ENCODE results near the gene RASAL3. TPM values are rescaled to one million over a fixed set of nuclear protein-coding genes. Genes with fewer than 3 reads are reported as not detected.
"Not testable (repeated sequence)": the region's sequence is repeated elsewhere in the genome, so short reads cannot be mapped to it uniquely, and the experiment has no call there.

Gene RASAL3
- total RNA-seq, 1 experiment from 2014 or later = not detected

- no peak for ATAC-seq
- H3K36me3 ChIP-seq (ENCODE audit: low read depth, low read length) = no peaks in the 10 kb centered on the region
- H2AFZ ChIP-seq (ENCODE audit: low read length) = no peak overlapping the region
- ChIA-PET CTCF (no interaction called here), POLR2A (ENCODE audit: unreplicated experiment) (no interaction called here)
- DNase-seq = no peak
- no peak overlapping the region for H3K27ac ChIP-seq (ENCODE audit: low read length)
- no peaks in the 10 kb centered on the region for H3K9me2 ChIP-seq (replicated peaks; ENCODE audit: low read length)
- H3K79me2 ChIP-seq (ENCODE audit: low read length) = no peaks in the 10 kb centered on the region
- H3K4me2 ChIP-seq (ENCODE audit: low read length) = no peak overlapping the region
- no peaks in the 10 kb centered on the region for H4K20me1 ChIP-seq (ENCODE audit: low read length)
- BruUV-seq (replicated peaks) = no TSS peak
- no peak overlapping the region for H3K9ac ChIP-seq (ENCODE audit: low read length)
- no peak overlapping the region for H3K4me3 ChIP-seq (ENCODE audit: low read length)
- H3K27me3 ChIP-seq (ENCODE audit: low read length) = no peaks in the 10 kb centered on the region
- TF ChIP-seq, protein P1, sequence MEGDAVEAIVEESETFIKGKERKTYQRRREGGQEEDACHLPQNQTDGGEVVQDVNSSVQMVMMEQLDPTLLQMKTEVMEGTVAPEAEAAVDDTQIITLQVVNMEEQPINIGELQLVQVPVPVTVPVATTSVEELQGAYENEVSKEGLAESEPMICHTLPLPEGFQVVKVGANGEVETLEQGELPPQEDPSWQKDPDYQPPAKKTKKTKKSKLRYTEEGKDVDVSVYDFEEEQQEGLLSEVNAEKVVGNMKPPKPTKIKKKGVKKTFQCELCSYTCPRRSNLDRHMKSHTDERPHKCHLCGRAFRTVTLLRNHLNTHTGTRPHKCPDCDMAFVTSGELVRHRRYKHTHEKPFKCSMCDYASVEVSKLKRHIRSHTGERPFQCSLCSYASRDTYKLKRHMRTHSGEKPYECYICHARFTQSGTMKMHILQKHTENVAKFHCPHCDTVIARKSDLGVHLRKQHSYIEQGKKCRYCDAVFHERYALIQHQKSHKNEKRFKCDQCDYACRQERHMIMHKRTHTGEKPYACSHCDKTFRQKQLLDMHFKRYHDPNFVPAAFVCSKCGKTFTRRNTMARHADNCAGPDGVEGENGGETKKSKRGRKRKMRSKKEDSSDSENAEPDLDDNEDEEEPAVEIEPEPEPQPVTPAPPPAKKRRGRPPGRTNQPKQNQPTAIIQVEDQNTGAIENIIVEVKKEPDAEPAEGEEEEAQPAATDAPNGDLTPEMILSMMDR (conservative IDR thresholded peaks at IDR 0.05; ENCODE audit: low read depth, low read length) = no peak
- TF ChIP-seq EZH2phosphoT487 (IDR thresholded peaks at IDR 0.05; ENCODE audit: borderline replicate concordance, low read length) (no peak), EZH2 (IDR thresholded peaks at IDR 0.05; ENCODE audit: low read length, unreplicated experiment) (no peak)
- H3K9me3 ChIP-seq (ENCODE audit: low read length) = no peaks in the 10 kb centered on the region
- H3K4me1 ChIP-seq (ENCODE audit: insufficient read depth, low read length) = no peaks in the 10 kb centered on the region
- intact Hi-C loops (cut with micrococcal nuclease) = no loop called here
- H3F3A ChIP-seq (ENCODE audit: low read length, unreplicated experiment) = no peaks in the 10 kb centered on the region
Observed at GRCh38 chr19:15475611-15476010, 11.3 kb upstream of the RASAL3 start.

GRCh38 chr19:15475169-15475568, 10.8 kb upstream of the RASAL3 start:
- CTCF ChIA-PET = no interaction called here

GRCh38 chr19:15473821-15474220, 9.5 kb upstream of the RASAL3 start:
- POLR2A ChIA-PET (ENCODE audit: unreplicated experiment); H3K36me3 ChIP-seq (ENCODE audit: low read depth, low read length); ATAC-seq: not testable (repeated sequence)

More at GRCh38 chr19:15475169-15475568, 10.8 kb upstream of the RASAL3 start:
- no peaks in the 10 kb centered on the region for H3K4me1 ChIP-seq (ENCODE audit: insufficient read depth, low read length)
- BruUV-seq (replicated peaks) = no TSS peak
- H3K9ac ChIP-seq (ENCODE audit: low read length) = no peak overlapping the region
- no peaks in the 10 kb centered on the region for H3K27me3 ChIP-seq (ENCODE audit: low read length)
- DNase-seq (no peak), ATAC-seq (no peak)
- H3K79me2 ChIP-seq (ENCODE audit: low read length) = no peaks in the 10 kb centered on the region
- H4K20me1 ChIP-seq (ENCODE audit: low read length) = no peaks in the 10 kb centered on the region
- no peak overlapping the region for H2AFZ ChIP-seq (ENCODE audit: low read length)
- H3K9me3 ChIP-seq (ENCODE audit: low read length) = no peaks in the 10 kb centered on the region
- no peaks in the 10 kb centered on the region for H3K9me2 ChIP-seq (replicated peaks; ENCODE audit: low read length)
- H3K27ac ChIP-seq (ENCODE audit: low read length) = no peak overlapping the region
- no peaks in the 10 kb centered on the region for H3F3A ChIP-seq (ENCODE audit: low read length, unreplicated experiment)
- no peak overlapping the region for H3K4me2 ChIP-seq (ENCODE audit: low read length)
- TF ChIP-seq, protein P1 (conservative IDR thresholded peaks at IDR 0.05; ENCODE audit: low read depth, low read length) = no peak
- no peak for TF ChIP-seq EZH2 (IDR thresholded peaks at IDR 0.05; ENCODE audit: low read length, unreplicated experiment)
- TF ChIP-seq EZH2phosphoT487 (IDR thresholded peaks at IDR 0.05; ENCODE audit: borderline replicate concordance, low read length) = no peak
- intact Hi-C loops (cut with micrococcal nuclease) = no loop called here
- POLR2A ChIA-PET (ENCODE audit: unreplicated experiment) = no interaction called here
- H3K36me3 ChIP-seq (ENCODE audit: low read depth, low read length) = no peaks in the 10 kb centered on the region
- H3K4me3 ChIP-seq (ENCODE audit: low read length) = no peak overlapping the region

More at GRCh38 chr19:15473821-15474220, 9.5 kb upstream of the RASAL3 start:
- H3F3A ChIP-seq (ENCODE audit: low read length, unreplicated experiment); H3K4me3 ChIP-seq (ENCODE audit: low read length); H4K20me1 ChIP-seq (ENCODE audit: low read length); H3K79me2 ChIP-seq (ENCODE audit: low read length); BruUV-seq (replicated peaks); H2AFZ ChIP-seq (ENCODE audit: low read length); H3K27ac ChIP-seq (ENCODE audit: low read length); H3K9me2 ChIP-seq (replicated peaks; ENCODE audit: low read length); H3K9me3 ChIP-seq (ENCODE audit: low read length); H3K4me2 ChIP-seq (ENCODE audit: low read length); CTCF ChIA-PET; H3K9ac ChIP-seq (ENCODE audit: low read length); H3K4me1 ChIP-seq (ENCODE audit: insufficient read depth, low read length); intact Hi-C loops (cut with micrococcal nuclease); DNase-seq; H3K27me3 ChIP-seq (ENCODE audit: low read length): not testable (repeated sequence)

All from PC-3 (cell line).